ENCODE data around the gene ADAMTSL3.

DNA sequence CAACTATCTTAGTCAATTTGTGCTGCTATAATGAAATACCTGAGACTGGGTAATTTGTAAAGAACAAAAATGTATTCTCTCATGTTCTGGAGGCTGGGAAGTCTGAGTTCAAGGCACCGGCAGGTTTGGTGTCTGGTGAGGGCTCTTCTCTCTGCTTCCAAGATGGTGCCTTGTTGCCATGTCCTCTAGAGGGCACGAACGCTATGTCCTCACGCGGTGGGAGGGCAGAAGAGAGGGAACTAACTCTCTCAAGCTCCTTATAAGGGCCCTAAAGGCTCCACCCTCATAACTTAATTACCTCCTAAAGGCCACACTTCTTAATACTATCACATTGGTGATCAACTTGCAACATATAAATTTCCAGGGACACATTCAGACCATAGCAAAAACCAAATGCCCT lies 108.4 kb downstream of the ADAMTSL3 start:
- TF ChIP-seq, protein P1, sequence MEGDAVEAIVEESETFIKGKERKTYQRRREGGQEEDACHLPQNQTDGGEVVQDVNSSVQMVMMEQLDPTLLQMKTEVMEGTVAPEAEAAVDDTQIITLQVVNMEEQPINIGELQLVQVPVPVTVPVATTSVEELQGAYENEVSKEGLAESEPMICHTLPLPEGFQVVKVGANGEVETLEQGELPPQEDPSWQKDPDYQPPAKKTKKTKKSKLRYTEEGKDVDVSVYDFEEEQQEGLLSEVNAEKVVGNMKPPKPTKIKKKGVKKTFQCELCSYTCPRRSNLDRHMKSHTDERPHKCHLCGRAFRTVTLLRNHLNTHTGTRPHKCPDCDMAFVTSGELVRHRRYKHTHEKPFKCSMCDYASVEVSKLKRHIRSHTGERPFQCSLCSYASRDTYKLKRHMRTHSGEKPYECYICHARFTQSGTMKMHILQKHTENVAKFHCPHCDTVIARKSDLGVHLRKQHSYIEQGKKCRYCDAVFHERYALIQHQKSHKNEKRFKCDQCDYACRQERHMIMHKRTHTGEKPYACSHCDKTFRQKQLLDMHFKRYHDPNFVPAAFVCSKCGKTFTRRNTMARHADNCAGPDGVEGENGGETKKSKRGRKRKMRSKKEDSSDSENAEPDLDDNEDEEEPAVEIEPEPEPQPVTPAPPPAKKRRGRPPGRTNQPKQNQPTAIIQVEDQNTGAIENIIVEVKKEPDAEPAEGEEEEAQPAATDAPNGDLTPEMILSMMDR (IDR thresholded peaks at IDR 0.05; ENCODE audit: control extremely low read depth in 1 of 3, insufficient read depth in 1 of 3, low read depth in 1 of 3, low read length in 3 of 3), result no peak
- TF ChIP-seq MAFK (IDR thresholded peaks at IDR 0.05; ENCODE audit: low read depth, low read length) (no peak), CREB1 (IDR thresholded peaks at IDR 0.05) (no peak)
